ENCODE results near the gene ABHD2. TPM values are rescaled to one million over a fixed set of nuclear protein-coding genes. Genes with fewer than 3 reads are reported as not detected.

The ABHD2 gene
- total and polyA plus RNA-seq, 4 donors: 47.1 to 75.7 (median 65.2) TPM

DNA sequence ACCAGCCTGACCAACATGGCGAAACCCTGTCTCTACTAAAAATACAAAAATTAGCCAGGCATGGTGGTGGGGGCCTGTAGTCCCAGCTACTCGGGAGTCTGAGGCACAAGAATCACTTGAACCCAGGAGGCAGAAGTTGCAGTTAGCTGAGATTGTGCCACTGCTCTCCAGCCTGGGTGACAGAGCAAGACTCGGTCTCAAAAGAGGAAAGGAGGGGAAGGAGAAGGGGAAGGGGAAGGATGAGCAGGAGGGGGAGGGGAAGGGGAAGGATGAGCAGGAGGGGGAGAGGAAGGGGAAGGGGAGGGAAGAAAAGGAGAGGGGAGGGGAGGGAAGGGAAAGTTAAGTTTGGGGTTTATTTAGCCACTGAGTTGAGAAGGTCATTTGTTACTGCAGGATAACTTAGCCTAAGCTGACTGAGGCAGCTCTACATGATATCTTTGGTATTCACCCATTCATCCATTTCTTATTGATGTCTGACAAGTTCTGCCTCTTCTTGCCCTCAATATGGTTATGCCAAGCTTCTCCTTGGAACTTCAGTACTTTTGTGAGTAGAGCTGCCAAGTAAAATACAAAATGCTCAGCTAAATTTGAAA, 15.9 kb upstream of the ABHD2 start:
- WGBS (ENCODE audit: insufficient coverage): 76% methylated on average over 2 of the region's 3 CpGs
- peaks cover 5% of the 10 kb centered on the region for H3K9me3 ChIP-seq (ENCODE audit: control insufficient read depth, insufficient read depth, low read length)
- H3K4me1 ChIP-seq (ENCODE audit: control insufficient read depth, insufficient read depth, low read length): no peaks in the 10 kb centered on the region
- H3K27ac ChIP-seq (ENCODE audit: low read depth, low read length): no peak overlapping the region
- H3K4me3 ChIP-seq (ENCODE audit: low read depth, low read length): no peak overlapping the region
- H3K27me3 ChIP-seq (ENCODE audit: control insufficient read depth, insufficient read depth, low read length): no peaks in the 10 kb centered on the region
- DNase-seq (ENCODE audit: low read depth in 4 of 6, low spot score in 6 of 6): no peak
- H3K36me3 ChIP-seq (ENCODE audit: control insufficient read depth, insufficient read depth, low read length): no peaks in the 10 kb centered on the region

DNA sequence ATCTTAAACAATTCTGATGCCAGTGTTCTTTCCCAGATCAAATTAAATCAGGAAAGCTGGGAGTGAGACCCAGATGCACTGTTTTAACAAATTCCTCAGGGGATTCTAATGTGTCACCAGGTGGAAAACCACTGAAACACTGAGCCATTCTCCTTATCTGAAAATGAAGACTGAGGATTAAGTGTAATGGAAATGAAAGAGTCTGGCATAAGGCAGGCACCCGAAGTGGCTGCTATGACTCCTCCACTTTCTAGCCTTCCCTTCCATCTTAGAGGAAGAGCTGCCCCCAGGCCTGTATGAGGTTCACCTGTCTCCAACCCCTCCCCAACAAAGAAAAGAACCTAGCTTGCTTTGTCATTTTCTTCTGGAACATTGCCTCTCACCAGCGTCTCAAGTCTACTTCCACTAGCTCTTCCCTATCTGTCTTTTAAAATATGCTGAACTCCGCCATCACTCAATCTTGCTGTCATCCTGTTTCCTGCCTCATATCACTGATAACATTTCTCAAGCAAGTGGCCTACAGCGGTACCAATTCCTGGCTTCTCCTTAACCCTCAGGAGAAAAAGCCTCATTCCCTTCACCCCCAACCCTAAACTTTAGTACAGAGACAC, 13.7 kb upstream of the ABHD2 start:
- WGBS (ENCODE audit: insufficient coverage): 91% methylated on average over 3 of the region's 4 CpGs
- Histone ChIP-seq H3K4me3 (ENCODE audit: low read depth, low read length) (no peak overlapping the region), H3K27me3 (ENCODE audit: control insufficient read depth, insufficient read depth, low read length) (no peaks in the 10 kb centered on the region), H3K27ac (ENCODE audit: low read depth, low read length) (no peak overlapping the region), H3K36me3 (ENCODE audit: control insufficient read depth, insufficient read depth, low read length) (no peaks in the 10 kb centered on the region), H3K4me1 (ENCODE audit: control insufficient read depth, insufficient read depth, low read length) (no peaks in the 10 kb centered on the region), H3K9me3 (ENCODE audit: control insufficient read depth, insufficient read depth, low read length) (no peaks in the 10 kb centered on the region)
- DNase-seq (ENCODE audit: low read depth in 4 of 6, low spot score in 6 of 6): no peak

DNA sequence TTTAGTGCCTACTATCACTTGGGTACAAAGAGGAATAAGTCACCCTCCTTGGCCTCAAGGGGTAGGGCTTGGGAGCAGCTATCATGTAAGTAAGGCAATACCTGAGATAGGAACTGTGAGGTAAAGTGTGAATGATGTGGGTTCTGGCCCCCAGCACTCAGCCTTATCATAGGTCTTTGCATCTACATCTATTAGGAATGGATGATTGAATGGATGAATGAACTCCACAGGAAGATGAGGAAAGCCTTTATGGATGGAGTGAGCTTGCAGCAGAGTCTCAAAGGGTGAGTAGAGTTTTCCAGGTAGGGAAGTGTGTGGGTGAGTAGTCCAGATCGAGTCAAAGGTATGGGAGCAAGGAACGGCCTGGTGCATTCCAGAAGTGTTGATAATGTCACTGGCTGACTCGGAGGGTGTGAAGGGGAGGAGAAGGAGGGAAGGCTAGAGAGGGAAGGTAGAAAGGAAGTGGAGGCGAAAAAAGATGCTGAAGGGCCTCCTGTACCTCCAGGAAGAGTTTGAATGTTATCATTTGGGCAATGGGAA, 13.1 kb upstream of the ABHD2 start:
- 89% methylated on average over 4 of the region's 4 CpGs for WGBS (ENCODE audit: insufficient coverage)

GRCh38 chr15:89075846-89076245, 12.4 kb upstream of the ABHD2 start:
- no peaks in the 10 kb centered on the region for H3K4me1 ChIP-seq (ENCODE audit: control insufficient read depth, insufficient read depth, low read length)
- H3K4me3 ChIP-seq (ENCODE audit: low read depth, low read length): no peak overlapping the region
- no peak overlapping the region for H3K27ac ChIP-seq (ENCODE audit: low read depth, low read length)
- DNase-seq (ENCODE audit: low read depth in 4 of 6, low spot score in 6 of 6): no peak
- H3K36me3 ChIP-seq (ENCODE audit: control insufficient read depth, insufficient read depth, low read length): no peaks in the 10 kb centered on the region
- H3K9me3 ChIP-seq (ENCODE audit: control insufficient read depth, insufficient read depth, low read length): no peaks in the 10 kb centered on the region
- 87% methylated on average over 2 of the region's 4 CpGs for WGBS (ENCODE audit: insufficient coverage)
- no peaks in the 10 kb centered on the region for H3K27me3 ChIP-seq (ENCODE audit: control insufficient read depth, insufficient read depth, low read length)

More for the DNA sequence above, 13.1 kb upstream of the ABHD2 start:
- Histone ChIP-seq H3K27me3 (ENCODE audit: control insufficient read depth, insufficient read depth, low read length) (no peaks in the 10 kb centered on the region), H3K4me1 (ENCODE audit: control insufficient read depth, insufficient read depth, low read length) (no peaks in the 10 kb centered on the region), H3K27ac (ENCODE audit: low read depth, low read length) (no peak overlapping the region), H3K9me3 (ENCODE audit: control insufficient read depth, insufficient read depth, low read length) (no peaks in the 10 kb centered on the region), H3K4me3 (ENCODE audit: low read depth, low read length) (no peak overlapping the region), H3K36me3 (ENCODE audit: control insufficient read depth, insufficient read depth, low read length) (no peaks in the 10 kb centered on the region)
- no peak for DNase-seq (ENCODE audit: low read depth in 4 of 6, low spot score in 6 of 6)

- no peak for DNase-seq (ENCODE audit: low read depth in 4 of 6, low spot score in 6 of 6)
- no peaks in the 10 kb centered on the region for H3K9me3 ChIP-seq (ENCODE audit: control insufficient read depth, insufficient read depth, low read length)
- no peak overlapping the region for H3K27ac ChIP-seq (ENCODE audit: low read depth, low read length)
- H3K36me3 ChIP-seq (ENCODE audit: control insufficient read depth, insufficient read depth, low read length): no peaks in the 10 kb centered on the region
- H3K4me1 ChIP-seq (ENCODE audit: control insufficient read depth, insufficient read depth, low read length): no peaks in the 10 kb centered on the region
- H3K4me3 ChIP-seq (ENCODE audit: low read depth, low read length): no peak overlapping the region
- 67% methylated on average over 1 of the region's 1 CpG for WGBS (ENCODE audit: insufficient coverage)
- no peaks in the 10 kb centered on the region for H3K27me3 ChIP-seq (ENCODE audit: control insufficient read depth, insufficient read depth, low read length)
These were observed 10.5 kb upstream of the ABHD2 start for GRCh38 chr15:89077750-89078149.

- H3K9me3 ChIP-seq (ENCODE audit: control insufficient read depth, insufficient read depth, low read length): no peaks in the 10 kb centered on the region
- no peaks in the 10 kb centered on the region for H3K27me3 ChIP-seq (ENCODE audit: control insufficient read depth, insufficient read depth, low read length)
- 100% methylated on average over 1 of the region's 5 CpGs for WGBS (ENCODE audit: insufficient coverage)
- H3K4me1 ChIP-seq (ENCODE audit: control insufficient read depth, insufficient read depth, low read length): no peaks in the 10 kb centered on the region
- DNase-seq (ENCODE audit: low read depth in 4 of 6, low spot score in 6 of 6): no peak
- no peak overlapping the region for H3K4me3 ChIP-seq (ENCODE audit: low read depth, low read length)
- H3K27ac ChIP-seq (ENCODE audit: low read depth, low read length): peak overlapping the region; percentile 26
- no peaks in the 10 kb centered on the region for H3K36me3 ChIP-seq (ENCODE audit: control insufficient read depth, insufficient read depth, low read length)
These were observed 9.1 kb upstream of the ABHD2 start for GRCh38 chr15:89078851-89079810.

DNA sequence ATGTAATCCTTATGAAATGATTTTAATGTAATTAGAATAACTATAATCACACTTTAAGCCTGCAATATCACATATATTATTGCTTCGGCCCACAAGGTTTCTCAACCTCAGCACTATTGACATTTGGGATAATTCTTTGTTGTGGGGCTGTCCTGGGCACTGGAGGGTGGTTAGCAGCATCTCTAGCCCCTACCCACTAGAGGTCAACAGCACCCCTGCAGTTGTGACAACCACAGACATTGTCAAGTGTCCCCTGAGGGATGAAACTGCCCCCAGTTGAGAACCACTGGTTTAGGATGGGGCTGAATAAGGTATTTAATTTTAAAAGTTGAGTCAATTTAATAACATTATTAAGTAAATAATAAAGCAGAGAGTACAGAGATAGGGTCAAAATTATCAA, 6.4 kb upstream of the ABHD2 start:
- Histone ChIP-seq H3K27me3 (ENCODE audit: control insufficient read depth, insufficient read depth, low read length) (no peaks in the 10 kb centered on the region), H3K27ac (ENCODE audit: low read depth, low read length) (no peak overlapping the region), H3K4me3 (ENCODE audit: low read depth, low read length) (no peak overlapping the region), H3K4me1 (ENCODE audit: control insufficient read depth, insufficient read depth, low read length) (no peaks in the 10 kb centered on the region), H3K36me3 (ENCODE audit: control insufficient read depth, insufficient read depth, low read length) (no peaks in the 10 kb centered on the region), H3K9me3 (ENCODE audit: control insufficient read depth, insufficient read depth, low read length) (no peaks in the 10 kb centered on the region)
- DNase-seq (ENCODE audit: low read depth in 4 of 6, low spot score in 6 of 6): no peak
- WGBS (ENCODE audit: insufficient coverage): no CpG with 5 or more reads among the region's 1 CpG

- Histone ChIP-seq H3K36me3 (ENCODE audit: control insufficient read depth, insufficient read depth, low read length) (no peaks in the 10 kb centered on the region), H3K27ac (ENCODE audit: low read depth, low read length) (no peak overlapping the region), H3K27me3 (ENCODE audit: control insufficient read depth, insufficient read depth, low read length) (no peaks in the 10 kb centered on the region), H3K9me3 (ENCODE audit: control insufficient read depth, insufficient read depth, low read length) (no peaks in the 10 kb centered on the region), H3K4me3 (ENCODE audit: low read depth, low read length) (no peak overlapping the region), H3K4me1 (ENCODE audit: control insufficient read depth, insufficient read depth, low read length) (peaks cover 9% of the 10 kb centered on the region)
- DNase-seq (ENCODE audit: low read depth in 4 of 6, low spot score in 6 of 6): no peak
- WGBS (ENCODE audit: insufficient coverage): no CpG with 5 or more reads among the region's 6 CpGs
These were observed 5.0 kb upstream of the ABHD2 start for GRCh38 chr15:89083246-89083645.

DNA sequence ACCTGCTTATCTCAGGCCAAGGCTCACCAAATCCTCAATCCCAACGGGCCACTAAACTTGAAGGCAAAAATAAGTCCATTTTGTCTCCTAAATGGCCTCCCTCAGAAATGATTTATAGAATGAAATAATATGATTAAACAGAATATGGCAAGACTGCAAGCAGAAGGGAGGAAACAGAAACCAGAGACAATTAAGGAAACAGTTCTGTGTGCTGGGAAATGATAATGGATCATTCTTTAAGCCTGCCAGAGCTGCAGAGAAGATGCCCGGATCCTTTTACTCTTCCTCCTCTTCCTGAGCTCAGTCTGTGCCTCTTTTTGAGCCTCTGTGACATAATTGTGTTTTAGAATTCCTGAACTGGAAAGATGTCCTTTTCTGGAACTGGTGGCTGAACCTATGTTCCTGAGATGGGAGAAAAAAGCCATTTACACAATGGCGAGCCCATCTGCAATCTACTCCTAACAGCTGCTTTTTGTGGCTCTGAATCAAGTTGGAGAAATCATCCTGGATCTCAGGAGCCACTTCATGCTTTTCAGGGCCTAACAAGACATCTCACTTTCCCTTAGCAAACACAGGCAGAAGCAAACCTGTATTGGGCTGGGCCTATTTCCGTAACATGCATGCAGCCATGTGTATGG, 2.8 kb upstream of the ABHD2 start:
- Histone ChIP-seq H3K27me3 (ENCODE audit: control insufficient read depth, insufficient read depth, low read length) (no peaks in the 10 kb centered on the region), H3K36me3 (ENCODE audit: control insufficient read depth, insufficient read depth, low read length) (no peaks in the 10 kb centered on the region), H3K27ac (ENCODE audit: low read depth, low read length) (no peak overlapping the region), H3K4me3 (ENCODE audit: low read depth, low read length) (no peak overlapping the region), H3K4me1 (ENCODE audit: control insufficient read depth, insufficient read depth, low read length) (peaks cover 20% of the 10 kb centered on the region), H3K9me3 (ENCODE audit: control insufficient read depth, insufficient read depth, low read length) (no peaks in the 10 kb centered on the region)
- peak in 1 of 6 donors; percentile 55 for DNase-seq (ENCODE audit: low read depth in 4 of 6, low spot score in 6 of 6)
- WGBS (ENCODE audit: insufficient coverage): 57% methylated on average over 1 of the region's 4 CpGs
